Endothelial cell of umbilical vein (primary cell): ENCODE data around the gene SPRED2. TPM values are rescaled to one million over a fixed set of nuclear protein-coding genes. Genes with fewer than 3 reads are reported as not detected.

Experiments
- BruUV-seq: library from RNA; stranded (reverse); fragments of 400-500 nt; replicated peaks from 2 replicates; lab custom pipeline; 2021; lab: Mats Ljungman, UMichigan
- CTCF ChIA-PET: fragments of 300-600, 350-600 bp; sonication (Branson Sonifier 250); formaldehyde crosslinking; loops from one replicate; lab custom pipeline; 2021; ENCODE audit warnings: antibody characterized with exemption, inconsistent platforms; lab: Charles Lee
- POLR2A ChIA-PET: fragments of 300-600, 350-600 bp; sonication (Branson Sonifier 250); formaldehyde crosslinking; loops from one replicate; lab custom pipeline; 2021; ENCODE audit warnings: antibody characterized with exemption, inconsistent platforms; lab: Charles Lee
- DNase-seq: peaks from one replicate; pipeline ENCODE4 v3.0.0-alpha.2; 2011; ENCODE audit warnings: low read depth, low spot score
- FAIRE-seq: peaks from 2 replicates; lab custom pipeline; 2011; peaks lifted over from hg19 to GRCh38; lab: Jason Lieb, UNC
- H2AFZ ChIP-seq: 2 replicates; pipeline ENCODE4 v1.6.0; 2012; ENCODE audit warnings: low read depth, low read length, control low read depth, inconsistent platforms
- H3K27ac ChIP-seq: 2 replicates; pipeline ENCODE4 v1.5.1; 2011; ENCODE audit warnings: low read depth, mild to moderate bottlenecking, control low read depth, low read length, moderate library complexity; ENCODE audit not compliant: insufficient read depth
- H3K27me3 ChIP-seq, 2 experiments: 2 replicates each; pipeline versions ENCODE4 v1.6.0 to v1.6.1; 2011; ENCODE audit warnings: low read length in 2 of 2, mixed read lengths in 1 of 2; ENCODE audit not compliant: control insufficient read depth in 2 of 2, insufficient read depth in 2 of 2
- H3K36me3 ChIP-seq, 2 experiments: 2 replicates in 1 of 2; 3 replicates in 1 of 2; pipeline ENCODE4 v1.5.1; 2011; ENCODE audit warnings: low read length in 2 of 2, mild to moderate bottlenecking in 1 of 2, moderate library complexity in 1 of 2; ENCODE audit not compliant: control insufficient read depth in 2 of 2, insufficient read depth in 2 of 2; ENCODE audit errors: extremely low read depth in 1 of 2
- H3K4me1 ChIP-seq: 3 replicates; pipeline ENCODE4 v1.5.1; 2011; ENCODE audit warnings: mild to moderate bottlenecking, low read length; ENCODE audit not compliant: control insufficient read depth, insufficient read depth; ENCODE audit errors: extremely low read depth
- H3K4me2 ChIP-seq: 2 replicates; pipeline ENCODE4 v1.6.1; 2011; ENCODE audit warnings: low read length, control low read depth, mixed read lengths; ENCODE audit not compliant: insufficient read depth
- H3K4me3 ChIP-seq, 3 experiments: fragments of 200-600 bp in 1 of 3; sonication (generic), shearing (Covaris generic) in 1 of 3; replicated peaks in 1 of 3; 2 replicates each; pipeline ENCODE4 v1.5.1; 2011 to 2016; ENCODE audit warnings: control low read depth in 3 of 3, low read length in 3 of 3, mild to moderate bottlenecking in 2 of 3, inconsistent platforms in 1 of 3, low read depth in 1 of 3, moderate library complexity in 1 of 3; ENCODE audit not compliant: insufficient read depth in 1 of 3
- H3K79me2 ChIP-seq: 2 replicates; pipeline ENCODE4 v1.6.0; 2012; ENCODE audit warnings: low read length, inconsistent platforms; ENCODE audit not compliant: control insufficient read depth, insufficient read depth
- H3K9ac ChIP-seq: replicated peaks from 2 replicates; pipeline ENCODE3; 2011; ENCODE audit warnings: low read length, control low read depth; ENCODE audit not compliant: insufficient read depth; ENCODE audit errors: extremely low read depth
- H3K9me1 ChIP-seq: replicated peaks from 3 replicates; pipeline ENCODE4 v1.6.0; 2011; ENCODE audit warnings: mild to moderate bottlenecking, low read length; ENCODE audit not compliant: control insufficient read depth, insufficient read depth; ENCODE audit errors: extremely low read depth
- H3K9me3 ChIP-seq: replicated peaks from 2 replicates; pipeline ENCODE4 v1.5.1; 2012; ENCODE audit warnings: low read length, inconsistent platforms; ENCODE audit not compliant: control insufficient read depth, insufficient read depth
- H4K20me1 ChIP-seq: replicated peaks from 2 replicates; pipeline ENCODE3; 2011; ENCODE audit warnings: mild to moderate bottlenecking, low read length; ENCODE audit not compliant: control insufficient read depth, insufficient read depth; ENCODE audit errors: extremely low read depth
- FOS ChIP-seq: IDR thresholded peaks from 2 replicates; pipeline ENCODE4 v1.6.1; 2011; ENCODE audit warnings: mild to moderate bottlenecking, low read length, moderate library complexity, borderline replicate concordance; ENCODE audit not compliant: insufficient read depth
- JUN ChIP-seq: IDR thresholded peaks from 2 replicates; pipeline ENCODE4 v1.6.1; 2011; ENCODE audit warnings: borderline replicate concordance, low read depth; ENCODE audit not compliant: insufficient read length, insufficient read depth
- dilution Hi-C: fragments of 300-500 bp; cut with MboI; formaldehyde crosslinking; loops from one replicate; pipeline ENCODE4 v1.15.0; 2019; ENCODE audit warnings: low sequenced_read_pairs; ENCODE audit not compliant: extremely low pct_ligation_motif_present
- intact Hi-C: fragments of 100-400 bp; cut with micrococcal nuclease; formaldehyde crosslinking; loops from one replicate; pipeline ENCODE4 v1.10.0; 2022
- polyA plus RNA-seq, 4 experiments: library from polyadenylated mRNA; depleted of rRNA in 3 of 4; stranded (reverse) in 3 of 4; unstranded in 1 of 4; fragments of >200 nt; gene quantifications; 2 replicates each; pipeline versions ENCODE4 v1.2.1 to v1.2.3, GENCODE V29; 2011 to 2012; ENCODE audit warnings: missing spikeins in 1 of 4
- total RNA-seq: library from RNA; stranded (reverse); gene quantifications from 2 replicates; pipeline ENCODE4 v1.2.3, GENCODE V29; 2021
- TF ChIP-seq, protein P1 (sequence below), 2 donors: IDR thresholded peaks; 1 replicate in 1 of 2; 2 replicates in 1 of 2; pipeline ENCODE4 v1.5.1; 2011; ENCODE audit warnings: low read length in 2 of 2, mild to moderate bottlenecking in 2 of 2, moderate library complexity in 2 of 2, control low read depth in 1 of 2, inconsistent platforms in 1 of 2, low read depth in 1 of 2; ENCODE audit not compliant: insufficient read depth in 1 of 2; ENCODE audit errors: extremely low read depth in 1 of 2
- TF ChIP-seq, protein P2 (sequence below): IDR thresholded peaks from 2 replicates; pipeline ENCODE4 v1.6.1; 2011; ENCODE audit not compliant: insufficient read depth, insufficient read length

SPRED2 gene
- total and polyA plus RNA-seq, 2 donors (not counting 3 experiments of a cell fraction or from before 2014, with no cell fraction given) = 3.6 to 9.6 TPM

DNA sequence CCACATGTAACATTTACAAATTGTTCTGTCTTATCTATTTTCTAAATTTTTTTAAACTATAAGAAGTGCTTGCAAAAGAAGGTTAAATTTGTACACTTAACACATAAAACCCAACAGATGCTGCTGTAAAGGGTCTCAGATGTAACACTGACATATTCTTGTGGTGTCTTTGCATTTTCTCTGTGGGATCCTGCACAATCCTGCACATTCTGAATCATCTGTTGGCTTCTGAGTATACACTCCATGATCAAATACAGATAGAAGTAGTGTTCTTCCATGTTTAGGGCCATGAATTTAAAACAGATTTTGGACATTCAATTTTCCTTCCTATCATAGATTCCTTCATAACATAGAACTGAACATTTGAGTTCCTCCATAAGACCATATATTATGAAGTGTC lies 89.0 kb downstream of the SPRED2 start:
- Histone ChIP-seq H3K9me1 (no peaks in the 10 kb centered on the region), H3K27me3 (peaks cover 0 to 4% of the 10 kb centered on the region in 2 experiments), H3K27ac (no peak overlapping the region), H3K4me2 (no peak overlapping the region), H3K9ac (no peak overlapping the region), H2AFZ (no peak overlapping the region), H3K4me1 (no peaks in the 10 kb centered on the region), H3K79me2 (no peaks in the 10 kb centered on the region), H3K9me3 (no peaks in the 10 kb centered on the region), H3K36me3 (no peaks in the 10 kb centered on the region), H4K20me1 (no peaks in the 10 kb centered on the region), H3K4me3 (no peak overlapping the region)
- CTCF ChIA-PET = no interaction called here
- no peak for FAIRE-seq
- no peak for DNase-seq
- no peak for TF ChIP-seq JUN
- TF ChIP-seq FOS = no peak
- POLR2A ChIA-PET = no interaction called here
- no TSS peak for BruUV-seq
- intact Hi-C loops (no loop called here), dilution Hi-C loops (no loop called here)

DNA sequence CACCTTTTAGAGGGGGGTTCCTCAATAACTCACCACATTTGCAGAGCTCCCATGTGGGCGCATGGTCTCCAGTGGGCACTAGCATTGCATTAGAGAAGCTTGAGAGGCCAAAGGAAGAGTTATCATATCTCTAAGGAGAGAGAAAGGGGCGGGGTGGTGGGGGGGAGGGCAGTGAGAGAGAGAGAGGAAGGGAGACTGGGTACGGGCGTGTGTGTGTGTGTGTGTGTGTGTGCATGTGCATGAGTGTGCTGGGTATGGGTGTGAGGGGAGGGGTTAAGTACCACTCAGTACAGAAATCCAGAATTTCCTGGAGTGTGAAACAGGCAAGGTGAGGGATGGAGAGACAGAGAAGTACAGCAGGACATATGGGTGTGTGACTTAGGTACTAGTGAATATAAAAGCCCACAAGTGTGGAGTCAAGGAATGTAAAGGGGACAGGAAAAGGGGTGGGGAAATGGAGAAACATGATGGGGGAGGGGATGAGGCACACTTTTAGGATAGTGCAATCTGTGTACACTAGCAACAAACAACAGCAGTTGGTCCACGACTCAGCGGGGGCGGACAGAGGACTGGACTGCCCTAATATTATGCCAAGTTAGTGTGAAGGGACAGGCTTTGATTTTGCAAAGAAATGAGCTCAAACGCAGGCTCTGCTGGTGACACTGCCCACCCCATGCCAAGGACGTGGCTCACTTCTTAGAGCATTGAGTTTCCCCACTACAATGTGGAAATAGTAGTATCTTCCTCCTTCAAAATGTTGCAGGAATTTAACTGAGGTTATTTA lies 91.3 kb downstream of the SPRED2 start:
- Histone ChIP-seq H2AFZ (no peak overlapping the region), H3K9me1 (no peaks in the 10 kb centered on the region), H3K27me3 (no peaks in the 10 kb centered on the region), H3K9ac (no peak overlapping the region), H3K4me2 (no peak overlapping the region), H3K4me1 (no peaks in the 10 kb centered on the region), H3K9me3 (no peaks in the 10 kb centered on the region), H4K20me1 (no peaks in the 10 kb centered on the region), H3K4me3 (no peak overlapping the region), H3K36me3 (no peaks in the 10 kb centered on the region), H3K79me2 (no peaks in the 10 kb centered on the region), H3K27ac (no peak overlapping the region)
- TF ChIP-seq, protein P1, sequence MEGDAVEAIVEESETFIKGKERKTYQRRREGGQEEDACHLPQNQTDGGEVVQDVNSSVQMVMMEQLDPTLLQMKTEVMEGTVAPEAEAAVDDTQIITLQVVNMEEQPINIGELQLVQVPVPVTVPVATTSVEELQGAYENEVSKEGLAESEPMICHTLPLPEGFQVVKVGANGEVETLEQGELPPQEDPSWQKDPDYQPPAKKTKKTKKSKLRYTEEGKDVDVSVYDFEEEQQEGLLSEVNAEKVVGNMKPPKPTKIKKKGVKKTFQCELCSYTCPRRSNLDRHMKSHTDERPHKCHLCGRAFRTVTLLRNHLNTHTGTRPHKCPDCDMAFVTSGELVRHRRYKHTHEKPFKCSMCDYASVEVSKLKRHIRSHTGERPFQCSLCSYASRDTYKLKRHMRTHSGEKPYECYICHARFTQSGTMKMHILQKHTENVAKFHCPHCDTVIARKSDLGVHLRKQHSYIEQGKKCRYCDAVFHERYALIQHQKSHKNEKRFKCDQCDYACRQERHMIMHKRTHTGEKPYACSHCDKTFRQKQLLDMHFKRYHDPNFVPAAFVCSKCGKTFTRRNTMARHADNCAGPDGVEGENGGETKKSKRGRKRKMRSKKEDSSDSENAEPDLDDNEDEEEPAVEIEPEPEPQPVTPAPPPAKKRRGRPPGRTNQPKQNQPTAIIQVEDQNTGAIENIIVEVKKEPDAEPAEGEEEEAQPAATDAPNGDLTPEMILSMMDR (IDR thresholded peaks at IDR 0.05; ENCODE audit: extremely low read depth in 1 of 2, insufficient read depth in 1 of 2, low read depth in 1 of 2, low read length in 2 of 2) = no peak
- TF ChIP-seq, protein P2, sequence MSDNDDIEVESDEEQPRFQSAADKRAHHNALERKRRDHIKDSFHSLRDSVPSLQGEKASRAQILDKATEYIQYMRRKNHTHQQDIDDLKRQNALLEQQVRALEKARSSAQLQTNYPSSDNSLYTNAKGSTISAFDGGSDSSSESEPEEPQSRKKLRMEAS = no peak
- no peak for TF ChIP-seq JUN
- dilution Hi-C loops = no loop called here
- no TSS peak for BruUV-seq
- CTCF ChIA-PET = no interaction called here
- DNase-seq (no peak), FAIRE-seq (no peak)
- intact Hi-C loops = no loop called here
- POLR2A ChIA-PET = interaction anchor here (0.6 kb wide), 1 partner anchor 204 kb away, joined by 4 read pairs; no protein-coding TSS in a partner anchor
